HG02642 (cell line): ENCODE results near the gene GNG7.
A peak's percentile ranks its signal among the peaks of the same experiment; 100 is the strongest.
"Not testable (repeated sequence)": the region's sequence is repeated elsewhere in the genome, so short reads cannot be mapped to it uniquely, and the experiment has no call there.

Experiments
- ATAC-seq: cut with Tn5 transposase; IDR thresholded peaks from one replicate; pipeline ENCODE4 v1.9.1; 2021; ENCODE audit warnings: mild to moderate bottlenecking; ENCODE audit not compliant: unreplicated experiment, poor library complexity

The GNG7 gene

DNA sequence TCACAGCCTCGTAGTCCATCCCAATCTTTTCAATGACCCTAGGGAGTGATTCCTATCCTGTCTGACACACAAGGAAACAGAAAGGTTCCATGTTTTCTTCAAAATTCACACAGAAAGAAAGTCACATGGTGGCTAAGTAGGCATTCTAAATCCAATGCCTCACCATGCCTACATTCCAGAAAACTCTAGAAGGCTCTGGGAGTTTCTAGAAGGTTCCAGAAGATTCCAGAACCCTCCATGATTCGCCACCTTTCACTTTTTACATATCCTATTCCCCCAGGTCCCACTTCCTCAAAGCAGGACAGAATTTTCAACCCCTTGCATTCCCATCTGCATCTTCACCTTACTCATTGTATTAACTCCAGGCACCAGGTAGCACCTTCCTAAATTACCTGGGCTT, 23.1 kb downstream of the GNG7 start:
- ATAC-seq: no peak

GRCh38 chr19:2678948-2679347, 23.5 kb downstream of the GNG7 start:
- ATAC-seq: not testable (repeated sequence)

DNA sequence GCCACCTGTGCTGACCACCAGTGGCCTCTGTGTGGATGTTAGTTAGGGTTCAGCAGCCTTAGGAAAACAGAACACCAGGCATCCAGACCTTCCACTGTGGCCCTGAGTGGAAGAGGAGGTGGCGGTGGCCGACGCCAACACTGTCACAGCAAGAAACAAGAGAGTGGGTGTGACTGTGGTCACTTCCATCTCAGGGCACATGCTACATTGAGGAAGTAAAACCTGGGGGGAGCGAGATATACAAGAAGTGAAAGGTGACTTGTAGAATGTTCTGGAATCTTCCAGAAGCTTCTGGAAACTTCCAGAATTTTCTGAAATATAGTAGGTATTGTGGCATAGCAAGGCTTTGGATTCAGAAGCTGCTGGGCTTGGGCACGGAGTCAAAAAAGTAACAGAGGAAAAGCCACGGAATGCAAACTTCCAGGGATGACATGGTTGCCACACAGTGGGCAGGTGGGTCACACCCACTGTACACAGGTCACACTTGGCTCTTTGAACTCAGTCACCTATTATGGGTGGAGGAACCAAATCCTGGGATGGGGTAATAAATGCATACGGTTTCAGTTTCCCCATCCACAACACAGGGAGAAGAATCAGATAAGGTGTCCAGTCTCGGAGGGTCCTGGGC, 24.3 kb downstream of the GNG7 start:
- ATAC-seq: peak; percentile 46

GRCh38 chr19:2676823-2677222, 25.7 kb downstream of the GNG7 start:
- ATAC-seq: no peak

- no peak for ATAC-seq
Observed at GRCh38 chr19:2675892-2676291, 26.6 kb downstream of the GNG7 start.

DNA sequence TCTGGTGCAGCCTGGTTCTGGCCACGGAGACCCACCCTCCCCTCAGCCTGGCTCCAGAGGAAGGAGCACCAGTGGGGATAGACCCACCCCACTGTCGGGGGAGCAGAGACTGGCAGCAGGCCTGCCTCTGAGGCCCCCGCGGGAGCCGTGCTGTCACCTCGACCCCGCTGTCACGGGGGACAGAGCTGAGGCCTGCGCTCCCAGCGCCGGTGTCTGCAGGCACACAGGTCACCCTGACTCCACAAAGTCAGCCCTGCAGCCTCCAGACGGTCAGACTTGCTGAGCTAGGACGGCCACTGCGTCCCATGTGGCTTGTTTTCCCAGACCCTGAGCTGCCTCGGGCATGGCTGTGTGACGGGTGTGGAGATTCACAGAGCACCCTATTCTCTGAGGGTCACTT, 32.3 kb downstream of the GNG7 start:
- ATAC-seq: no peak

GRCh38 chr19:2668175-2668763, 34.2 kb downstream of the GNG7 start:
- ATAC-seq: no peak

- ATAC-seq: not testable (repeated sequence)
Observed at GRCh38 chr19:2667349-2667748, 35.1 kb downstream of the GNG7 start.

DNA sequence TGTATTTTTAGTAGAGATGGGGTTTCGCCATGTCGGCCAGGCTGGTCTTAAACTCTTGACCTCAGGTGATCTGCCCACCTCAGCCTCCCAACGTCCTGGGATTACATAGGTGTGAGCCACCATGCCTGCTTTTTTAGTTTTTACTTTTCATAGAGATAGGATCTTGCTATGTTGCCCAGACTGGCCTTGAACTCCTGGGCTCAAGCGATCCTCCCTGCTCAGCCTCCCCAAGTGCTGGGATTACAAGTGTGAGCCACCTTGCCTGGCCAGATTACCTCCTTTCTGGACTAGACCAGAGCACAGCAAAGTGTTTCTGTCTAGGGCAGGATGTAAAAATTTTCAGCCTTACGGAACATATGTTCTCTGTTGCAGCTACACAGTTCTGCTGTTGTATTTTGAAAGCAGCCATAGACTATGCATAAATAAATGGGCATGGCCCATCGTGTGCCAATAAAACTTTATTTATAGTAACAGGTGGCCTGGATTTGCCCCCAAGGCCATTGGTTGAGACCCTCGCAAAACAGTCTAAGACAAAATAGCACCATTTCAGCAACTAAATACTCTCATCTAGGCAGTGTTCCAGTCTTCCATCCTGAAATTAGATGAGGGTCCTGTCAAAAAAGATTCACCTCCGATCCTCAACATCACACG, 36.0 kb downstream of the GNG7 start:
- ATAC-seq: no peak

DNA sequence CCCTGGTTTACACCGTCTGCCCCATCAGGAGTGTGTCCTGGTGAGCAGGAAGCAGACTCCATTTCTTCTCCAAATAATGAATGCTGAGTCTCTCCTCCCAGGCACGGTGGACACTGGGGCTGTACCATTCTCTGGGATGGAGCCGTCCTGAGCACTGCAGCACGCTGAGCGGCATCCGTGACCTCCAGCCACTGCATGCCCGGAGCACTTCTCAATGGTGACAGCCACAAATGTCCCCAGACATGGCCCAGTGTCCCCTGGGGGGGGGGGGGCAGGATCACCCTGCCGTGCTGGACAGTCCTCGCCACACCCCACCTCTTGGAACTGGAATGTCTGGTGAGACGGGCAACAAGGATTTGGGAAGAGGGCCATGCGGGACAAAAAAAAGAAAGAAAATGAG, 37.4 kb downstream of the GNG7 start:
- ATAC-seq: no peak

DNA sequence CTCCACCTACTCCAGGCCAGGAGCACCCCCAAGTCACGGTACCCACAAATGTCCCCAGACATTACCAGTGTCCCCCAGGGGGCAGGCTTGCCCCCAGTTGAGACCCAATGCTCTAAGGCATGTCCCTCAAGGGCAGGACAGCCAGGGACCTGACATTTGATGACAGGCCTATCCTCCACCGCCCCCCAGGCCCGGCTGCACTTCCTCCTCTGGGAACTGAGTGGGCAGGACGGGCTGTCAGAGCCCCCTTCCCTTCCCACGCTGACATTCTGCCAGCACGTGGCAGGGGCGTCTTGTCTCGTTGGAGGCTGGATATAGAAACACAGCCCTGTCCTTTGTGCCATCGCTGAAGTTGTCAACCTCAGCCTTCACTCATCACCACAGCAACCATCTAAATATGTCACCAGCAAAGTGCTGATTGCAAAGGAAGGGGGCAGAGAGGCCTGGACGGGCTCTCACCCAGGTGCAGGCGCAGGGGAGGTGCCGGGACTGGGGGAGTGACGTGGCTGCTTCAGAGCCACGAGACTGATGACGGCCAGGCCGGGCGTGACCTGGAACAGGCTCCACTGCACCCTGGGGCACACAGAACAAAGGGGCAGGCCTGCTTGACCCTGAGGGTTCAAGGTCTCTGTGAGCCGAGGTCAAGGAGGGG, 38.4 kb downstream of the GNG7 start:
- peak; percentile 72 for ATAC-seq

GRCh38 chr19:2661615-2662014, 40.9 kb downstream of the GNG7 start:
- ATAC-seq: no peak

DNA sequence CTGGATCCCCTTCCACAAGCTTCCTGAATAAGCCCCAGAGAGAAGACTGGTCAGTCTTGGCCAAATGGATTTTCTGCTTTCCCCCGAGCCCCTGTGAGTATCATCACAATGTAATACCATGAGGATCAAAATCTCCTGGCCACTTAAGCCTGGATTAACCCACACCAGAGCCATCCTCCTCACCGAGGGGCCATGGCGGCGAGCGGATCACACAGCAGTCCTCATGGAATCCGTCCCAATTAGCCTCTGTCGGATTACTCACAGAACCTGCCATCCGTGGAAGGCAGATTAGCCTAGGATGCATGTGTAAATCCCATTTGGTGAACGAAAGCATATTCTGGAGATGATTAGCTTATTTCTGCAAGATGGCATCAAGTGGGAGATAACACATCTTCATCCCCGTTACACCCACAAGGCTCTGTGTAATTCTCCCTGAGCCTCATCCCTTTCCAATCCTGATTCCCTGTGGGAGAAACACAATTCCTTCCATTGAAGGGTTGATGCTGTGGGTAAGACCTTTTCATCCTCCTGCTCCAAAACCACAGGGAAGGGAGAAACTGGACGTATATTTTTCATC, 42.5 kb downstream of the GNG7 start:
- ATAC-seq: no peak

- ATAC-seq: no peak
Observed at GRCh38 chr19:2656533-2656932, 46.0 kb downstream of the GNG7 start.

DNA sequence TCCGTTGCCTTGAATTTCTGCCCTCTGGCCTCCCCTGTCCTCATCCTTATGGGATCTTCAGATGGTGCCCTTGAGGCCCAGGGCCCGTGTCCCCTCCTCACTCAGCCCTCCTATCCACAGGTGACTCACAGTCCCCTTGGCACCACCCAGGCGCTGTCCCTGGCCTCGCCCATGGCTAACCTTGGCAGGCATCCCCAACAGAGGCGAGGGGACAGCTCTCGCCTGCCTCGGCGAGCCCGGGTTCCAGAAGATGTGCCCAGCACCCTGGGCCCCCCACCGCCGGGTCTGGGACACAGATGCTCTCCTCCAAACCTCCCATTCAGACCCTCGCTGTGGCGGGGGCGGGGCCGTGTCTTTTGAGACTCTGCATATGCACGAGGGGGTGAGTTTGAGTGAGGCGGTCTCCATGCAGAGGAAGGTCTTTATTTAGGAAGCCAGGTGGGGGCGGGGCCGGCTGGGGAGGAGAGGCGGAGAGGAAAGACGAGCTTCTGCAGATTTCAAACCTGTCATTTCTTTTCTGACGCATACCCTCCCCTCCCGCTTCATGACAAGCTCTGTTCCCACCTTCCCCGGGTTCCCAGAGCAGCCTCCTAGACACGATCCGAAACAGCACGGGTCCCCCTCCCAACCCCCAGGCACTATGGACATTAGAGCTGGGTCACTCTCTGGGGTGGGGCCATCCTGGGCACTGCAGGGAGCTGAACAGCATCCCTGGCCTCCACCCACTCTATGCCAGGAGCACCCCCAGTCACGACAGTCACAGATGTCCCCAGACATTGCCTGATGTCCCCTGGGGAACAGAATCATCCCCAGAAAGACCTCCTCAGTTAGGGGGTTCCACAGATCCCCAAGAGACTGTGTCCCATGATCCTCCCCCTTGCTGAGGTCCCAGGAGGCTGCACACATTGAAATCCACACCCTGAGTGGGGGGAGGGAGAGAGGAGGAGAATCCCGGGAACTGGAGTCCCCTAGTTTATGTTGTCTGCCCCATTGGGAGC, 48.5 kb downstream of the GNG7 start:
- no peak for ATAC-seq

GRCh38 chr19:2653218-2653617, 49.3 kb downstream of the GNG7 start:
- ATAC-seq: no peak

- no peak for ATAC-seq
Observed at GRCh38 chr19:2652504-2653099, 49.9 kb downstream of the GNG7 start.

DNA sequence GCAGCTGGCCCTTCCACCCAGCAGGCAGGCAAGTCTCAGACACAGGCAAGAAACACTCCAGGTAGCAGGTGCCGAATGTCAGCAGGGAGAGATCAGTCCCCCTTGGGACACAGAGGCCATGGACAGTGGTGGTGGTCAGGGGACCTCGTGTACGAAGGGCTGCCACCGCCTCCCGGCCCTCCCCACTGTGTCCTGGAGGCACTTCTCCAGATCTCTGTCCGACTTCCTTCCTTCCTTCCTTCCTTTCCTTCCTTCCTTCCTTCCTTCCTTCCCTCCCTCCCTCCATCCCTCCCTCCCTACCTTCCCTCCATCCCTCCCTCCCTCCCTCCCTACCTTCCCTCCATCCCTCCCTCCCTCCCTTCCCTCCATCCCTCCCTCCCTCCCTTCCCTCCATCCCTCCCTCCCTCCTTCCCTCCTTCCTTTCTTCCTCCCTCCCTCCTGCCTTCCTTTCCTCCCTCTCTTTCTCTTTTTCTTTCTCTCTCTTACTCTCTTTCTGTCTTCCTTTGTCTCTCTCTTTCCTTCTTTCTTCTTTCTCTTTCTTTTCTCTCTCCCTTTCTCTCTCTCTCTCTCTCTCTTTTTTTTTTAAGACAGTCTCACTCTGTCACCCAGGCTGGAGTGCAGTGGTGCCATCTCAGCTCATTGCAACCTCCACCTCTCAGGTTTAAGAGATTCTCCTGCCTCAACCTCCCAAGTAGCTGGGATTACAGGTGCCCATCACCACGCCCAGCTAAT, 51.3 kb downstream of the GNG7 start:
- not testable (repeated sequence) for ATAC-seq

DNA sequence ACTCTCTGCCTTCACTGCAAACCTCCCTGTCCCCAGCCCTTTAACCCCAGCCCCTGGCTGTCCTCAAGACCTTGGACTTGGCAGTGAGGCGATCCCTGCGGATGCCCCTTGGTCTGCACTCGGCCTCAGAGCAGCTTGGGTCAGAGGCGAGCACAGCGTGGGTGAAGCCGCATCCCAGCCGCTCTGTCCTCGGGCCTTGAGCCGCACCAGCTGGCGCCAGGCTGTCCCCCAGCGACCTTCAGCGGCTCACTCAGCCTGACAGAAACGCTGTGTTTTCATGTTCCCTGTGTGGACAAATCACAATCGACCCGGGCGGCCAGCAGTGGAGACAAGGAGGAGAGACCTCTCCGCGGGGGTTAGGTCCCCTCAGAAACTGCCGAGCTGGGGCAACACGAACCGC, 52.0 kb downstream of the GNG7 start:
- ATAC-seq: no peak
